BE2C (cell line): ENCODE measurements around the gene LCMT1.

ENCODE experiments used
- DNase-seq: peaks from one replicate; pipeline ENCODE4 v3.0.0-alpha.2; 2020
- H3K27me3 ChIP-seq: fragments of 250-450 bp; sonication (Bioruptor Pico); 2 replicates; pipeline ENCODE4 v1.5.1; 2020; ENCODE audit warnings: mild to moderate bottlenecking
- H3K36me3 ChIP-seq: fragments of 250-450 bp; sonication (Bioruptor Pico); 2 replicates; pipeline ENCODE4 v1.5.1; 2020; ENCODE audit warnings: mild to moderate bottlenecking
- H3K4me1 ChIP-seq: fragments of 250-450 bp; sonication (Bioruptor Pico); 2 replicates; pipeline ENCODE4 v1.5.1; 2020
- H3K4me3 ChIP-seq: 2 replicates; pipeline ENCODE4 v1.5.1; 2011; ENCODE audit warnings: low read depth, low read length
- H3K9me3 ChIP-seq: fragments of 250-450 bp; sonication (Bioruptor Pico); 2 replicates; pipeline ENCODE4 v1.5.1; 2020
- CTCF ChIP-seq: IDR thresholded peaks from 2 replicates; pipeline ENCODE4 v1.5.1; 2012; ENCODE audit warnings: mild to moderate bottlenecking, low read depth, low read length

The LCMT1 gene

GRCh38 chr16:25080420-25081131 lies 31.0 kb upstream of the LCMT1 start:
- no peak for TF ChIP-seq CTCF
- H3K4me3 ChIP-seq, result no peak overlapping the region
- no peaks in the 10 kb centered on the region for H3K9me3 ChIP-seq
- no peaks in the 10 kb centered on the region for H3K4me1 ChIP-seq
- no peaks in the 10 kb centered on the region for H3K36me3 ChIP-seq
- H3K27me3 ChIP-seq, result peaks cover 4% of the 10 kb centered on the region
- DNase-seq, result no peak

- DNase-seq, result no peak
- Histone ChIP-seq H3K9me3 (no peaks in the 10 kb centered on the region), H3K36me3 (no peaks in the 10 kb centered on the region), H3K4me1 (no peaks in the 10 kb centered on the region), H3K27me3 (peaks cover 8% of the 10 kb centered on the region), H3K4me3 (no peak overlapping the region)
- TF ChIP-seq CTCF, result no peak
These were observed 29.8 kb upstream of the LCMT1 start for GRCh38 chr16:25081702-25082101.

- Histone ChIP-seq H3K27me3 (peaks cover 8% of the 10 kb centered on the region; the same call in 1 of the 2 replicates), H3K4me3 (no peak overlapping the region), H3K36me3 (no peaks in the 10 kb centered on the region), H3K4me1 (no peaks in the 10 kb centered on the region), H3K9me3 (no peaks in the 10 kb centered on the region)
- no peak for DNase-seq
- TF ChIP-seq CTCF, result no peak
These were observed 28.5 kb upstream of the LCMT1 start for GRCh38 chr16:25083065-25083464.

GRCh38 chr16:25083701-25084100 lies 27.8 kb upstream of the LCMT1 start:
- Histone ChIP-seq H3K4me3 (no peak overlapping the region), H3K27me3 (peaks cover 8% of the 10 kb centered on the region; the same call in 1 of the 2 replicates), H3K9me3 (no peaks in the 10 kb centered on the region), H3K36me3 (no peaks in the 10 kb centered on the region), H3K4me1 (no peaks in the 10 kb centered on the region)
- TF ChIP-seq CTCF, result no peak
- DNase-seq, result no peak

- no peaks in the 10 kb centered on the region for H3K36me3 ChIP-seq
- no peaks in the 10 kb centered on the region for H3K4me1 ChIP-seq
- H3K27me3 ChIP-seq, result peaks cover 8% of the 10 kb centered on the region; the same call in 1 of the 2 replicates
- DNase-seq, result no peak
- H3K9me3 ChIP-seq, result no peaks in the 10 kb centered on the region
- no peak for TF ChIP-seq CTCF
- no peak overlapping the region for H3K4me3 ChIP-seq
These were observed 26.7 kb upstream of the LCMT1 start for GRCh38 chr16:25084797-25085196.

GRCh38 chr16:25087761-25088160 lies 23.8 kb upstream of the LCMT1 start:
- Histone ChIP-seq H3K36me3 (no peaks in the 10 kb centered on the region), H3K9me3 (no peaks in the 10 kb centered on the region), H3K4me3 (no peak overlapping the region), H3K4me1 (no peaks in the 10 kb centered on the region), H3K27me3 (peaks cover 8% of the 10 kb centered on the region; the same call in 1 of the 2 replicates)
- DNase-seq, result no peak
- TF ChIP-seq CTCF, result no peak
